GM21390 (cell line): ENCODE measurements around the gene DCP1B.

Source experiments
- ATAC-seq: cut with Tn5 transposase; IDR thresholded peaks from one replicate; pipeline ENCODE4 v1.9.1; 2021; ENCODE audit not compliant: unreplicated experiment

DCP1B gene

DNA sequence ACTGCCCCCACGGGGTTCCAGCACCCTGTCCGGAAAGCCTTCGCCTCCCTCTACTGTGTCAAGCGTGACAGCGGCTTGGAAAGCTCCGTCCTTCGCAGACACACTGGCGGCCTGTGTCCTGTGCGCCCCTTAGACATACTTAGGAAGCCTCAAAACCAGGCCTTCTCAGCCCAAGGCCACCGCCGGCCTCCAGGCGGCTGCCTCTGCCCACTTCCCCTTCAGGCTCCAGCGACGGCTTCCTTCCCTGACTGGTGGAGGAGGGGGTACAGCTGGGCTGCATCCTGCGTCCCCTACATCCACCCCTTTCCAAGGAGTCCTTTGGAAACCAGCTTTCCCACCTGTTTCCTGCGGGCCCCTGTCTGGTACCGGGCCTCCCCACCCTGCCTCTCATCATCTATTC, 83.3 kb downstream of the DCP1B start:
- ATAC-seq: no peak

DNA sequence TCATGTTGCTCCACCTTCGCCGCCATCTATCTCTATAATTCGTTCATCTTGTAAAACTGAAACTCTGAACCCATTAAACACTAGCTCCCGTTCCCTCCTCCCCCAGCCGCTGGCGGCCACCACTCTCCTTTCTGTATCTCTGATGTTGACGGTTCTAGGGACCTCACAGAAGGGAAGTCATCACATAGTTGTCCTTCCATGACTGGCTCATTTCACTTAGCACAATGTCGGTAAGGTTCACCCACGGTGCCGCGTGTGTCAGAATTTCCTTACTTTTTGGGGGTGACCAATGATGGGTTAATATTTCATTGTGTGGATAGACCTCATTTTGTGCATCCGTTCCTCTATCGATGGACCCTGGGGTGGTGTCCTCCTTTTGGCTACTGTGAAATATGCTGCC, 83.8 kb downstream of the DCP1B start:
- ATAC-seq: no peak

DNA sequence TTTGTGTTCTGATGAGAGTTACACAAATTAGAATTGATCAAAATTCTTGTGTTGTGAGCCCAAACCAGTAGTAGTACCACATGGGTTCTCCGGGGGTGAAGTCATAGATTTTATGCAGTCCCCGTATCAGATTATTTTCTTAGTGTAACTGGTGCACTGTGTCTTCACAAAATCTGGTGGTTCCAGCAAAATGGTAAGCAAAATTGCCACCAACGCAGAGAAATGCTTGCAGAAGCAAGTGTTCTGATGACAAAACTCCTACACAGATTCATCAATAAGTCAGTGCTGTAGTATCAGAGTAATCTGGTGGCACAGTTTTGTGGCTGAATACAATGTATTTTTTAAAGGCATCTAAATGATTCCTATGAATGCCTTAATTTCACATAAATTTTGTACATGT, 84.5 kb downstream of the DCP1B start:
- no peak for ATAC-seq

DNA sequence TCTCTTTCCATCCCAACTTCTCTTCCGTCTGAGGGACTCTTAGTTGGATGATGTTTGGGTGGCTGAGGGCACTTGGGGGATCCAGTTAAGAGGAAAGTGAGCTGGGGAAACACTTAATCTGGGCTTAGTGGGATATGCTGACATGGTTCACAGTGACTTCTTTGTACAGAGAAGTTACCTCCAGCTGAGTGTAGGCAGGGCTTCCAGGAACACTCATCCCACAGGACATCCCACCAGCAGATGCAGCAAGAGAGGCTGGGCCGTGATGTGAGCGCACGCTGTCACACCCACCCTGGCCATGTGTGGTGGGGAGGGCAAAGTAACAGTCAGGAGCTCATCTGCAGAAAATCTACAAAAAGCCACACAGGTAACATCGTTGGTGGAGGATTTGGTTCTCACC, 85.0 kb downstream of the DCP1B start:
- ATAC-seq: no peak

DNA sequence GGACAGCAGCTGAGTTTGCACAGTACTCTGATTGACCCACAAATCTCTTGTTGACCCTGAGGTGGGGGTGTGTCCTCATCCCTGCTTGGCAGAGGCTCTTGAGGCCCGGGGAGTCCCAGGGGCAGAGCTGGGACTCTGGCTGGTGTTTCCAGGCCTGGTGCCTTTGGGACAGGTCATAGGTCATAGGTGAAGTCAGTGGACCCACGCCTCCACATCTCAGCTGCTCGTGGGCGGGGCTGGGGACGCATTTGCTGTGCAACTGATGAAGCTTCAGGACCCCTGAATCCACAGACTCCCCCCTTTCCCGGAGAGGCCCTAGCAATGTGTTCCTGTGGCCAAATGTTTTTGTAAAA, 85.4 kb downstream of the DCP1B start:
- no peak for ATAC-seq

DNA sequence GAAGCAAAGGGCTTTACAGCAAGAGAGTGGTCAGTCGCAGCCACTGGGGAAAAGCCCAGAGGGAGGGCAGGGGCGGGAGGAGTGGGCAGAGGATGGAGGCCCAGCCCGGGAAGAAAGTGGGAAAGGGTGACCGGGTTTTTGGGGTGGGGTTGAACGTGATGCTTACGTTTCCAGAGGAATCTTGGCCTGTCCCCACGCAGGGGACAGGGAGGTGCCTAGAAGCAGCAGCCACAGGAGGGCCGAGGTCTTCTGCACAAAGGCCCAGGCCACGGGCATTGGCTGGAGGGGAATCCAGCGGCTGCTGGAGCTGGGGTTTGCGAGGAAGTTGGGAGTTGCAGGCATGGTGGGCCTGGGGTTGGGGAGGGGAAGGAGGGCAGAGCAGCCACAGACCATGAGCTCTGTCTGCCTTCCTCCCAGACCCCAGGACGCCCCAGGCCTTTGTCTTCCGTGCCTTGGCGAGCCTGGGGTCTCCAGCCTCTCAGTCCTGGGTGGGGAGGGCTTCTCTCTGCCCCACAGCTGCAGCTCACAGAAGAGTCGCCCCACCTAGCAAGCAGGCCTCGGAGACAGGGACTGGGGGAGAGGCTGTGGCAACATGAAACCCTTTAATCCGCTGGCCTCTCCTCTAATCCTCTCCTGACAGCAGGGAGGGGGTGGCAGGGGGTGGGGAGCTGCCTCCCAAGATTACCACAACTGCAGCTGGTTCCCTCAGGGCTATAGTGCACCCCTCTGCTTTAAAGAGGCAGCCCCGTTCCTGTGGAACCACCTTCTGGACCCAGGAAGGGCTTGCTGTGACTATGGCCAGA, 86.0 kb downstream of the DCP1B start, which contains the start of gene CACNA2D4:
CACNA2D4 (minus strand) TSS at position 572 of the 803 bp plus-strand sequence; CDS start at position 393, 179 bp downstream.
- no peak for ATAC-seq

DNA sequence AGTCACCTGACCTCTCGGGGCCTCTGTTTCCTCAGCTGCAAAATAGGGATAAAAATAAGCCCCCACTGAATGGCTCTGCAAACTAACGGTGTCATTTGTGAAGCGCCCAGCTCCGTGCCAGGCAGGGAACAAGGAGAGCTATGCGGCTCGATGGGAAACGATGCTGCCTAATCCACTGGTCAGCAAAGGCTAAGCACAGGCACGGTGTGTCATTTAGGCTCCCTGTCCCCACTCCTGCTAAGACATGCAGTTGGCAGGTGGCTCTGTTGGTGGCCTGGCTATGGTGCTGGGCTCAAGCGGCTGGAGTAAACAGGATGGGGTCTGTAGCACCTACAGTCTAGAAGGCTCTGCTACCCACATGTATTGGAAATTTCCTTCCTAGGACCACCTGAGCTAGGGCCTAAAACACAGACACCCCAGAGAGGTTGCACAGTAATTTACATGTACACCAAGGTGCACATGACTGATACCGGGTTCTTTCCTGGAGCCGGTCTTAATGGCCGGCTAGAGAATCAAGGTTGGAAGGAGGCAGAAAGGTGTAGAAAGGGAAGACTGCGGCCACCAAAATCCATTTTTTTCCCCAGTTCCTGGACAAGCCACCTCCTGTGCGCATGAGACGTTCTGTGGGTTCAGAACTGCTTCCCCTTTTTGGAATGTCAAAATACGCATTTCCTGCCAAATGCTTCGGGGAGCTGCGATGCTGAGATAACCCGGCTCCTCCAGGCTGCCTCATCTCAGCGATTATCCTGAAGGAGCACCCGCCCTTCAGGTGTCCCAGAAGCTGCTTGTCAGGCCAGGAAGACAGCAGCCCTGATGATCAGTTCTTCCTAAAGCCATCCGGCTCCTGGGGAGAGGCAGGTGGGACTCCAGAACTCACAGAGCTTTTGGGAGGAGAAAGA, 86.8 kb downstream of the DCP1B start:
- ATAC-seq: no peak

DNA sequence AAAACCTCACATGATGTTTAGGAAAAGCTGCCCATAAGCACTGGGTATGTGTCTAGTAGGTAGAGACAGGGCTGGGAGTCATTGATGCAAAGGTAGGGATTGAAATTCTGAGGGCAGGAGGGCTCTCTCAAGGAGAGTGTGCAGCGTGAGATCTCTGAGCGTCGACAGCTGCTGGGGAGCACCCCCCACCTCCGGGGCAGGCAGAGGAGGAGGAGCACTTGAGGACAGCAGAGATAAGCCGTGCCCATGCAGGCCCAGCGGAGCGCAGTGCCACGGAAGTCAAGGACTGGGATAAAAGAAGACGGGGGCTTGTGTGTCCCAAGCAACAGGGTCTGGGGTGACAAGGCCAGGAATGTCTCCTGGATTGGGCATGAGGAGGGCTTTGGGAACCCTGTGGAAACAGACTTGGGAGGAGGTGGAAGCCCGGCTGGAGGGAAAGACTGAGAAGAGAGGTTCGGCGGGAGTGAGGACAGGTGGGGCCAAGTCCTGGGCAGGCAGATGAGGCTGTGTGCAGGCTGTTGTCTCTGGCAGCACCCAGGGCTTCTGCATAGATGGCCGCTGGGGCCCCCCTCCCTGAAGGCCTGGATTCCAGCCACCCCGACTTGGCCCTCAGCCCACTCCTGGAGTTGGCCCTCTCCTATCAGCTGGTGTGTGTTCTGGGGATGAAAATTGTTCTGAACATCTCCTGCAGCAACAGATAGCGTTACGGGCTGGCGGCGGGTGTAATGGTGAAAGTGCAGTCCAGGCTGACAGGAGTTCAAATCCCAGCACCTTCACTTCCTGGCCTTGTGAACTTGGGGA, 87.7 kb downstream of the DCP1B start:
- ATAC-seq: no peak

DNA sequence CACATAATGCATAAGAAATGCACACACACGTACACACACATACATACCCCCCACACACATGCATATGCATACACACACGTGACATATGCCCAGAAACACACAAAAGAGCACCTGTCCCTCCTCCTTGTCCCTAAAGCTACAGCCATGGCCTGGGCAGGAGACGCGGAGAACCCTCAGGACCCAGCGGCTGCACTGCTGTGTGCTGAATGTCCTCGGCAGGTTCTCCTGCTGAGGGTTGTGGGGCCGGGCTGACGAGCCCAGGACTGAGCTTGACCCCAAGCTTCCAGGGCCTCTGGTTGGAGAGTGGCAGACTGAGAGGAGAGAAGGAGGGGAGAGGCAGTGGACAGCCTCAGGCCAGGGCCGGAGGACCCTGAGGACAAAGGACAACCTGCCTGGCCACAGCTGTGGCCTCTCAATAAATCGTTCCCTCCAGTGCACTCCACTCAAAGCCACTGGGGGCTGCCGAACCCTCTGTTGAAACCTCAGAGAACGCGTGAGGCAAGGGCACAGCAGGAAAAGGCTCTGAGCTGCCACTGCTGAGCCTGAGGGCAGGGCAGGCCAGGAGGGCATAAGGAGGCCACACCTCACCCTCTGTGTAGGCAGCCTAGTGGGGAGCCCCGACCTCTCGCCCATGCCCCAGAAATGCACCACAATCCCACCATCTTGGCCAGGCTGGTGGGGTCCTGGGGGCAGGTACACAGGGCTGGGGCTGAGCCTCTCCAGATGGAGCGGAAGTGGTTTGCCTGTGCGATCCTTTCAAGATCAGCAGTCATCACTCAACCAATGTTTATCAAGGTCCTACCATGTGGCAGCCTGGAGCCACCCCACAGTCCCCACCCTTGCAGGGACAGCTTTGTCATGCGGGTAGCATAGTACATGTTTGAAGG, 88.9 kb downstream of the DCP1B start:
- no peak for ATAC-seq

DNA sequence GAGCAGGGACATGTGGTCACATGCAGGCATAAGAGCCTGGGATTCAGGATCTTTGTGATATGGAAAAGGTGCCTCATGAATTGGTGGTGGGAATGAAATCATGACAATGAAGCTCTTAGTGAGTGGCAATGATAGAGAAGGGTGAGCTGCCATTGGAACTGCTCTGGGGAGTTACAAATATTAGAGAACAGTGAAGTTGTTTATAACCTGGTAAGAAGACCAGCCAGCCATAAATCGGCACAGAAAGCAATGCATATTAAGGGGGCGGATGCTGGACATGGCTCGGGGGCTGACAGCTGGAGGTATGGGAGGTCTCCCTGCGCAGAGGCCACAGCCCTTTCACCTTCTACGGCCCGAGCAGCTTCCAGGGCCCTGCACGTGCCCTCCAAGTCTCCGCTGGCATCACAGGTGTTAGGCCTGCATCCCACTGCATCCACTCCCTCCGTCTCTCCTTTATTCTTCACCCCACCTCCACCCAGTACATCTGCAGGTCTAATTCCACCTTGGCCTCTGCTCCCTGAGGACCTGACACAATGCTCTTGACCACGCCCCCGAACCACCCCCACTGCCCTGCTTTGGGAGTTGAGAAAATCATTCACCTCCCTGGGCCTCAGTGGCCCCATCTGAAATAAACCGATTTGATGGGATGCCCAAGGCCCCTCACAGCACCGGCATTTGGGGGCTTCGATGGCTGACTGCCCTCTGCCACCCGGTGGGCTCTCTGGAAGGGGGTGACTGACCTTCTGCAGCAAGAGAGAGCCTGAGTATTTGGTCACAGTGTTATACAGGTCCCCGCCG, 89.9 kb downstream of the DCP1B start:
- no peak for ATAC-seq

DNA sequence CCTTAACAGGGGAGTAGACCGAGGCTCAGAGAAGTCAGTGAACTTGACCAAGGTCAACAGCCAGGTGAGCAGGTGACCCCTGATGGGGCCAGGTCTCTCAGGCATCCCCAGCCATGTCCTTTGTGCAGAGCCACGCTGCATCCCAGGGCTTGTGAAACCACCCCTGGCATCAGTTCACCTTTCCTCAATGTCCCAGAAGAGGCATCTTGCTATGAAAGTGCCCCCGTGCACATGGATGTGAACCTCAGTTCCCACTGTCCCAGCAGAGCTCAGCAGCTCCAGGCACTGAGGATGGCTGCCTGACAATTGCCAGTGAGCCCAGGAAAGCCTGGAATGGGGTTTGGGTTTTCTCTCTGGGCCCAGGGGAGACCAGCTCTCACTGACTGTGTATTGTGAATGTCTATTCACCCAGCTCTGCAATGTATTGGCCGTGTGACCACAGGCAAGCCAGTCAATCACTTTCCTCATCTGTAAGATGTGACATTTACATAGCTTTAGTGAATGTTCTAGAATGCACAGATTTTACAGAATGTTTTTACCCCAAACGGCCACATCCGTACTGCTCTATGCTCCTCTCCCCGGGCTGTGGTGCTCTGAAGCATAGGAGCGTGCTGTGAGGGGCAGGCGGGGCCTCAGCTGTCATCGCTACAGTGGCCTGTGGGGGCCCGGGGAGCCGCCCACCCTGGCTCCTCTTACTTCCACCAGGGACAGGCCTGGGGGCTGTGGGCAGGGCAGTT, 90.7 kb downstream of the DCP1B start:
- no peak for ATAC-seq

DNA sequence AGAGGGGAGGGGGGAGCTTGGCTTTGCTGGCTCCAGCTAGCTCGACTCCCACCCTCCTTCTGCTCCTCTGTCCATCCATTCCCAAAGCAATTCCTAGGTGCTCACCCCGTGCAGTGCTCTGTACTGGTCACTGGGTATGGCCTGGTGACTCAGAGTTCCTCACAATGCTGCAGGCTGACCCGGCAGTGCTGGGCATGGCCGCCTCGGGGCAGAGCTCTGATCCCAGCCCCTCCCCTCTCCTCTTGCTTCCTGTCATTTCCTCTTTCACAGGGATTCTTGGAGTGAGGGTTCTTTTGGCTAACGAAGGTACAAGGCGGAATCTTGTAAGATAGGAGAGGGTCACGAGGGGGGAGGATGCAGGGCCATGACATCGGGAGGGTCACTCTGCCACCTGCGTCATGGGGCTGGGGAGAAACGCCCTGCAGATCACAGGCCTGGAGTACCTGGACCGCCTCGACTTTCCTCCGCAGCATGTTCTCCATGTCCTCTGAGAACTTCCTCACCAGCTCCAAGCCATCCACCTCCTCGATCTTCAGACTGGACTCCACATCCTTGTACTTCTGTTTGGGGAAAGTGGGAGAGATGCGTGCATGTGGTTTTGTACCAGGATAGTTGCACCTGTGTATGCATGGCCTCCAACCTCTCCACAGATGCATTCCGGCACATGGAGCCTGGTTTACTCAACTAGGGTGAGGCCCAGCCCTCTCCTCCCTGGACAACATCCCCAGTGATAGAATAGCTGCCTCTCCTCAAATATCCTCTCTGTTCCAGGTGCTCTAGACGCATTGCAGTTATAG, 91.5 kb downstream of the DCP1B start:
- no peak for ATAC-seq

DNA sequence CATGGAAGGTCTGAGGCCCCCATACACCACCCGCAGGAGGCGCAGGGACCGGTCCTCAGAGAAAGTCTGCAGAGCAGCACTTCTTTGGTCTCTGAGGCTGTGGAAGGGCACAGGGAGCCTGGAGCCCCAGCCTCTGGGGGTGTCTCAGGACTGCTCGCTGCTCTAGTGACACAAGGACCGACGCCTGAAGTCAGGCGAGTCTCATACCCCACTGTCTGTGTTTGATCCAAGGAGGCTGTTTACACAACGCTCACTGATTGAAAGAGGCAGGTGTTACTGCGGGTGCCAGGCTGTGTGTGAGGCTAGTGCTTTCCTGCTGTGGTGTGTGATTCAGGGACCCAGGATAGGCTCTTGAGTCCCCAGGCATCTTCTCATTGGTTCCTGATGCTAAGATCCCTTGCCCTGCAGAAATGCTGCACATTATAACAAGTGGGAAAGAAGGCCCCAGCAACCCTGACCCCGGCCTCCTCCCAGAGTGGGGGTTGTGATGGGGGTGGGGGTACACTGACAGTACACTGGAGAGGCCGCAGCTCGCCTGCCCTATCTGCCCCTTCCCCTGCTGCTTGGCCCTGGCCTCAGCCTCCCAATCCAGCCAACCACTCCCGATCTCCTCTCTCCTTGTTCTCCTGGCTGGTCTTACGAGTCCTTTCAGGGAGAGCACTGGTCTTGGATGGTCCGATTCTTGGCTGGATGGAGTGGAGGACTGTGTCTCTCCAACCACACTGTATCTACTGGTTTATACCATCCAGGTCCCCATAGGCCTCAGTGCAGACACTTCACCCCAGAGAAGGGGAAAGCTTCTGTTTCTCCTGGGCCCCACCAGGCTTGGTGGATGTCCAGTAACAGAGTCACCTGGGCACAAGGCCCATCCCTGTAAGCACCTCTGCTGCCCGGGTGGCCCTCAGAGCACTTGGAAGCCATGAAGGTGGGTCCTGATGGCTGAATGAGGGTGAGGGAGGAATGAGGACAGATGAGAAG, 92.4 kb downstream of the DCP1B start:
- no peak for ATAC-seq

DNA sequence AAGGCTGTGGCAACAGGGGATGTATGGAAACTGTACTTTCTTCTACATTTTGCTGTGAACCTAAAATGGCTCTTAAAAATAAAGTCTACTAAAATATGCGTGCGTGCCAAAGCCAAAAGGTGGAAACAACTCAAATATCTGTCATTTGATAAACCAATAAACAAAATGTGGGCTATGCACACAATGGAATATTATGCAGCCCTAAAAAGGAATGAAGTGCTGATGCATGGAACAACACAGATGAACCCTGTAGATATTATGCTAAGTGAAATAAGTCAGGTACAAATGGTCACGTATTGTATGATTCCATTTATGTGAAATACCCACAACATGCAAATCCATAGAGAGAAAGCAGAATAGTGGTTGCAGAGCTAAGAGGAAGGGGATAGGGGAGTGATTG, 93.8 kb downstream of the DCP1B start:
- no peak for ATAC-seq

DNA sequence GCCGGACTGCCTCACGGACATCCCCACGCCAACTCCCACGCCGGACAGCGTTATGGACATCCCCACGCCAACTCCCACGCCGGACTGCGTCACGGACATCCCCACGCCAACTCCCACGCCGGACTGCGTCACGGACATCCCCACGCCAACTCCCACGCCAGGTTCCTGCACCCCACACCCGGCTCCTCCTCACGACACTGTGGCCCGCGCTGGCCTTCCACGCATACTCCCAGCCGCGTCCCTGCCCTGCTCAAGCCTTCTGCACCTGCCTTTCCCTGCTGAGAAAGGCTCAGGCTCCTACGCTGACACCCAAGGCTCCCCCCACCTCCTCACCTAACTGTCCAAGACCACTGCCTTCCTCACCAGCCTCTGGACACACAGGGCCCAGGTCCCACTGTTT, 95.5 kb downstream of the DCP1B start:
- ATAC-seq: no peak

DNA sequence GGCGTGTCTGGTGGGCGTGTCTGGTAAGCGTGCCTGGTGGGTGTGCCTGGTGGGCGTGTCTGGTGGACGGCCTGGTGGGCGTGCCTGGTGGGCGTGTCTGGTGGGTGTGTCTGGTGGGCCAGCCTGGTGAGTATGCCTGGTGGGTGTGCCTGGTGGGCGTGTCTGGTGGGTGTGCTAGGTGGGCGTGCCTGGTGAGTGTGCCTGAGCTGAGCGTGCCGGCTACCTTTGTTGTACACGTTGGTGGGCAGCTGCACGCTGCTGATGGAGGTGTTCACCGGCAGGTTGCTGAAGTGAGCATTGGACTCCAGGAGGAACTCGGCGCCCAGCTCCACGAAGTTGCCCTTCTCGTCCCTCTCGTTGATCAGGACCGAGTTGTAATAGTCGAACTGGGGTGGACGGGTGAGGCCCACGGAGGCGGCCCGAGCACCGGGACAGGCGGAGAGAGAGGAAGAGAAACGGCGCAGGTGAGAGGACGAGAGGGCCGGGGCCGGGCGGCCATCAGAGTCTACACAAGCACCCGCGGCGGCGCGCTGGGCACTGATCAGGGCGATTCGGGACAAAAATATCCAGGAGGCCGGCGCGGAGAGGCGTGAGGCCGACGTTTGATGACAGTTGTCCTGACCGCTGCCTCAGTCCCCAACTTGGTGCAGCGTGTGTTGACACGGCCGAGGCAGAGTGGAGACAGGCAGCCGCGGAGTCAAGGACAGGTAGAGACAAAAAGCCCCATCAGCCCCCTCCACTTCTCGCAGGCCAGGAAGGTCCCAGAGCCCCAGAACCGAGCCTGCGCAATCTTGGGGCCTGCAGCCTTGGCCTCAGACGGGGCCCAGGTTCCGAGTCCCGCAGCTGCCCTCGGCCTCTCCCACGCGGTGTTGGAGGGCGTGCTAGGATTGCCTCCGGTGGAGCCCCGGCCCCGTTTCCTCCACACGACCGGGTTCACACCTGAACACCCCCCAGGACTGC, 96.3 kb downstream of the DCP1B start:
- no peak for ATAC-seq
